ENCODE measurements around the gene ARHGEF12.

- TF ChIP-seq CTCF (IDR thresholded peaks at IDR 0.05; ENCODE audit: insufficient read depth, low read depth, low read length) (no peak), EZH2 (IDR thresholded peaks at IDR 0.05; ENCODE audit: insufficient read depth, low read length) (no peak)
Measured at GRCh38 chr11:120501976-120502755, 166.0 kb downstream of the ARHGEF12 start.
